Measurements from ENCODE around the gene ITPRIPL1. TPM values are rescaled to one million over a fixed set of nuclear protein-coding genes. Genes with fewer than 3 reads are reported as not detected.
A peak's percentile ranks its signal among the peaks of the same experiment; 100 is the strongest.

ITPRIPL1 gene
- polyA plus RNA-seq, 1 of the 3 experiments (the other 2 are of a cell fraction), result 5.0 TPM

DNA sequence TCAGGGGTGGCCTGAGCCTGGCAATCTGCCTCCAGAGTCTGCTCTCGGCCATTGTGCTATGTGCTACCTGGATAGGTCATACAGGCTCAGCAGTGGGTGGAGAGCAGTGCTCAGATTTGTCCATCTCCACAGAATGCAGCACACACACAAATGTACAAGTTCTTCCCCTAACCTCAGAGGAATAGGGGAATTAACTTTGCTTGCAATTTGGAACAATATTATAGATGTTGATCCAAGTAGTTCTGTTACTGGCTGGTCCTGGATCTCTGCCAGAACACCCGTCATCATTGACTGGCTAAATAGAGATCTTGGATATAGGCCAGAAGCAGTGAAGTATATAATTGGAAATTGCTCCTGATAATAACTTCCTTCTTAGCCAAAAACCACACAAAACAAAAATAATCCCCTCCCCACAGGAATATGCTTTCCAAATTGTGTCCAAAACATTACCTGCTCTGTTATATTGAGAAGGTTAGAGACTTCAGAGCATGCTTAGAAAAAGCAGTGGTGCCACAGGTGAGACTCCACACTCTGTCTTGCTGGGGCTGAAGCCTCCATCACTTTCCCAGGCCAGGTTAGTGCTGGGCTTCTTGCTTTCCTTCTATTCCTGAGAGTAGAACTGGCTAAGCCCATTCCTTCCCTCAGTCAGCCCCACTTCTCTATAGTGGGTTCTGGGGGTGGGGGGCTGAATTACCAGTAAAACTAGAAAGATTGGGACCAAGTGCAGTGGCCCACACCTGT lies 49.3 kb downstream of the ITPRIPL1 start:
- H3K9me3 ChIP-seq, result no peaks in the 10 kb centered on the region
- TF ChIP-seq, protein P1, sequence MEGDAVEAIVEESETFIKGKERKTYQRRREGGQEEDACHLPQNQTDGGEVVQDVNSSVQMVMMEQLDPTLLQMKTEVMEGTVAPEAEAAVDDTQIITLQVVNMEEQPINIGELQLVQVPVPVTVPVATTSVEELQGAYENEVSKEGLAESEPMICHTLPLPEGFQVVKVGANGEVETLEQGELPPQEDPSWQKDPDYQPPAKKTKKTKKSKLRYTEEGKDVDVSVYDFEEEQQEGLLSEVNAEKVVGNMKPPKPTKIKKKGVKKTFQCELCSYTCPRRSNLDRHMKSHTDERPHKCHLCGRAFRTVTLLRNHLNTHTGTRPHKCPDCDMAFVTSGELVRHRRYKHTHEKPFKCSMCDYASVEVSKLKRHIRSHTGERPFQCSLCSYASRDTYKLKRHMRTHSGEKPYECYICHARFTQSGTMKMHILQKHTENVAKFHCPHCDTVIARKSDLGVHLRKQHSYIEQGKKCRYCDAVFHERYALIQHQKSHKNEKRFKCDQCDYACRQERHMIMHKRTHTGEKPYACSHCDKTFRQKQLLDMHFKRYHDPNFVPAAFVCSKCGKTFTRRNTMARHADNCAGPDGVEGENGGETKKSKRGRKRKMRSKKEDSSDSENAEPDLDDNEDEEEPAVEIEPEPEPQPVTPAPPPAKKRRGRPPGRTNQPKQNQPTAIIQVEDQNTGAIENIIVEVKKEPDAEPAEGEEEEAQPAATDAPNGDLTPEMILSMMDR (IDR thresholded peaks at IDR 0.05), result no peak
- TF ChIP-seq NFIC (IDR thresholded peaks at IDR 0.05; ENCODE audit: borderline replicate concordance), result peak; percentile 59; the same call in 1 of the 2 replicates
- no peaks in the 10 kb centered on the region for H4K20me1 ChIP-seq (ENCODE audit: insufficient read depth)
- no peaks in the 10 kb centered on the region for H3K27me3 ChIP-seq (ENCODE audit: insufficient read depth)
- H3K27ac ChIP-seq (ENCODE audit: low read depth in 2 of 2, low read length in 1 of 2), result no peak overlapping the region
- H2AFZ ChIP-seq (ENCODE audit: low read depth), result no peak overlapping the region
- peaks cover 0 to 8% of the 10 kb centered on the region in 2 experiments; a peak in 3 of 4 replicates for H3K4me1 ChIP-seq (ENCODE audit: control insufficient read depth in 1 of 2, insufficient read depth in 2 of 2, low read depth in 1 of 2, low read length in 1 of 2)
- H3K9ac ChIP-seq, result no peak overlapping the region
- CTCF ChIA-PET, result interaction anchor here (1.1 kb wide), 1 partner anchor 135 kb away, joined by 3 read pairs; no protein-coding TSS in a partner anchor
- H3F3A ChIP-seq (replicated peaks; ENCODE audit: insufficient read depth), result no peaks in the 10 kb centered on the region
- POLR2A ChIA-PET, result no interaction called here
- H3K4me2 ChIP-seq, result no peak overlapping the region
- WGBS (ENCODE audit: low lambda C conversion rate), result 38% methylated on average over 2 of the region's 2 CpGs
- H3K9me2 ChIP-seq, result no peaks in the 10 kb centered on the region
- no peak overlapping the region for H3K4me3 ChIP-seq (ENCODE audit: low read depth in 2 of 2, low read length in 1 of 2)
- H3K36me3 ChIP-seq (replicated peaks in 1 of 2; ENCODE audit: control insufficient read depth in 1 of 2, insufficient read depth in 2 of 2, low read length in 1 of 2), result peaks cover 9 to 18% of the 10 kb centered on the region in 2 experiments
- DNase-seq, result peak; percentile 64
- no peaks in the 10 kb centered on the region for H3K79me2 ChIP-seq (ENCODE audit: insufficient read depth)

Other genes with a start within 250 kb of the ITPRIPL1 start
- not detected in 2 replicates for gene ADRA2B, start 208.7 kb upstream of the ITPRIPL1 start, polyA plus RNA-seq (2012; rRNA removed)
- gene ASTL, start 186.8 kb upstream of the ITPRIPL1 start, polyA plus RNA-seq (2012; rRNA removed), result not detected in 2 replicates
- 0.79 and 1.2 TPM in 2 replicates for gene DUSP2, start 179.9 kb upstream of the ITPRIPL1 start, polyA plus RNA-seq (2012; rRNA removed)
- gene STARD7, start 116.5 kb upstream of the ITPRIPL1 start, polyA plus RNA-seq (2012; rRNA removed), result 36.1 and 45.8 TPM in 2 replicates
- 40.9 and 47.9 TPM in 2 replicates for gene TMEM127, start 59.3 kb upstream of the ITPRIPL1 start, polyA plus RNA-seq (2012; rRNA removed)
- 120 and 158 TPM in 2 replicates for gene CIAO1, start 59.1 kb upstream of the ITPRIPL1 start, polyA plus RNA-seq (2012; rRNA removed)
- gene SNRNP200, start 19.8 kb upstream of the ITPRIPL1 start, polyA plus RNA-seq (2012; rRNA removed), result 165 and 177 TPM in 2 replicates
- gene NCAPH, start 10.4 kb downstream of the ITPRIPL1 start, polyA plus RNA-seq (2012; rRNA removed), result 17.0 and 17.8 TPM in 2 replicates
- gene NEURL3, start 180.0 kb downstream of the ITPRIPL1 start, polyA plus RNA-seq (2012; rRNA removed), result 0.05 and 0.08 TPM in 2 replicates
- 3.3 TPM in 2 replicates for gene ARID5A, start 211.4 kb downstream of the ITPRIPL1 start, polyA plus RNA-seq (2012; rRNA removed)